ENCODE data around the gene TSHZ2.
"Not testable (repeated sequence)": the region's sequence is repeated elsewhere in the genome, so short reads cannot be mapped to it uniquely, and the experiment has no call there.

TSHZ2 gene

DNA sequence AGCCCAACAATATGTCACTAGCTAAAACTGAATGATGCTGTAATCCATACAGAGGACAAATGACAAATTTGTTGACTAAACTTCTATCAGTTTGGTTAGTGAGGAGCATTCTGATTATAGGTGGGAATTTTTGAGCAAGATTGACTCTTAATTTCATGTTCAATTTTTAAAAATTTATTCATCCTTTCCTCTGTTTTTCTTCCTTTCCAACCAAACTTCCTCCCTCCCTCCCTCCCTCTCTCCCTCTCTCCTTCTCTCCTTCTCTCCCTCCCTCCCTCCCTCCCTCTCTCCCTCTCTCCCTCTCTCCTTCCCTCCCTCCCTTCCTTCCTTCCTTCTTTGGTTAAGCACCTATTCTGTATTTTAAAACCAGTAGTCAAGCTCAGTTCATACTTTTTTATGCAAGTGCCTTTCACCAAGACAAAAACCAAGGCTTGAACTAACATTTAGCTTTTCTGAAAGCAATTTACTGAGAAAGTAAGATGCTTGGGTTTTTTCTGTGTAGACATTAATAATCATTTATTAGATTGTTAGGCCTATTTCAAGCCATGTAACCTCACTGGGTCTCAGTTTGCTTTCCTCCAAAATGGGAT lies 112.3 kb downstream of the TSHZ2 start:
- Histone ChIP-seq H3K4me1 (ENCODE audit: control insufficient read depth, insufficient read depth, low read length) (peaks cover 2% of the 10 kb centered on the region), H3K27me3 (ENCODE audit: control insufficient read depth in 1 of 2, insufficient read depth in 2 of 2, low read length in 2 of 2) (no peaks in the 10 kb centered on the region), H3K4me3 (ENCODE audit: low read length in 2 of 2) (no peak overlapping the region), H3K27ac (ENCODE audit: low read length) (no peak overlapping the region), H3K36me3 (ENCODE audit: control insufficient read depth in 2 of 2, insufficient read depth in 2 of 2, low read length in 2 of 2) (no peaks in the 10 kb centered on the region), H3K9ac (ENCODE audit: low read length in 2 of 2) (no peak overlapping the region), H3K9me3 (ENCODE audit: control insufficient read depth in 2 of 2, low read length in 2 of 2) (no peaks in the 10 kb centered on the region)

DNA sequence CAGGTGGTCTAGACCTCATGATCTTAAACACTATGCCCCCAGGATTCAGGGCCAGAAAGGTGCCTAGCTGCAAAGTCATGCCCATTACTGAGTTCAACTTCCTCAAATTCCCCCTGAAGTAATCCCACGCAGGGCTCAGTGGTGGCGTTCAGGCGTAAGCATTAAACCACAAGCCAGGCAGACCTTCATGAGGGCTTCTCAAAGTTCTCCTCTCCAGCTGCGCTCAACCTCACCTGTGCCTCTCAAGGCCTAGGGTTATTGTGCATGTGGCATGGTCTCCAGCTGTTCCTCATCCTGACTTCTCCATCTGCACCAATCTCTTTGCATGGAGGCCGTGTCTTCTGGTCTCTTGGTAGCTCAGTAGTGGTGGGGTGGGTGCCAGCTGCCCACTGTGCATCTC lies 113.6 kb downstream of the TSHZ2 start:
- Histone ChIP-seq H3K36me3 (ENCODE audit: control insufficient read depth in 2 of 2, insufficient read depth in 2 of 2, low read length in 2 of 2) (no peaks in the 10 kb centered on the region), H3K27ac (ENCODE audit: low read length) (no peak overlapping the region), H3K4me1 (ENCODE audit: control insufficient read depth, insufficient read depth, low read length) (peaks cover 2% of the 10 kb centered on the region), H3K27me3 (ENCODE audit: control insufficient read depth in 1 of 2, insufficient read depth in 2 of 2, low read length in 2 of 2) (no peaks in the 10 kb centered on the region), H3K4me3 (ENCODE audit: low read length in 2 of 2) (no peak overlapping the region), H3K9me3 (ENCODE audit: control insufficient read depth in 2 of 2, low read length in 2 of 2) (no peaks in the 10 kb centered on the region), H3K9ac (ENCODE audit: low read length in 2 of 2) (no peak overlapping the region)

- no peak overlapping the region for H3K9ac ChIP-seq (ENCODE audit: low read length in 2 of 2)
- no peaks in the 10 kb centered on the region for H3K27me3 ChIP-seq (ENCODE audit: control insufficient read depth in 1 of 2, insufficient read depth in 2 of 2, low read length in 2 of 2)
- H3K4me1 ChIP-seq (ENCODE audit: control insufficient read depth, insufficient read depth, low read length), result peaks cover 2% of the 10 kb centered on the region
- no peaks in the 10 kb centered on the region for H3K9me3 ChIP-seq (ENCODE audit: control insufficient read depth in 2 of 2, low read length in 2 of 2)
- no peak overlapping the region for H3K4me3 ChIP-seq (ENCODE audit: low read length in 2 of 2)
- no peak overlapping the region for H3K27ac ChIP-seq (ENCODE audit: low read length)
- no peaks in the 10 kb centered on the region for H3K36me3 ChIP-seq (ENCODE audit: control insufficient read depth in 2 of 2, insufficient read depth in 2 of 2, low read length in 2 of 2)
Observed at GRCh38 chr20:53087037-53087777, 115.0 kb downstream of the TSHZ2 start.

GRCh38 chr20:53088786-53089185 lies 116.6 kb downstream of the TSHZ2 start:
- H3K4me1 ChIP-seq (ENCODE audit: control insufficient read depth, insufficient read depth, low read length), result peaks cover 2% of the 10 kb centered on the region
- no peaks in the 10 kb centered on the region for H3K9me3 ChIP-seq (ENCODE audit: control insufficient read depth in 2 of 2, low read length in 2 of 2)
- no peak overlapping the region for H3K4me3 ChIP-seq (ENCODE audit: low read length in 2 of 2)
- H3K36me3 ChIP-seq (ENCODE audit: control insufficient read depth in 2 of 2, insufficient read depth in 2 of 2, low read length in 2 of 2), result no peaks in the 10 kb centered on the region
- H3K9ac ChIP-seq (ENCODE audit: low read length in 2 of 2), result no peak overlapping the region
- no peak overlapping the region for H3K27ac ChIP-seq (ENCODE audit: low read length)
- H3K27me3 ChIP-seq (ENCODE audit: control insufficient read depth in 1 of 2, insufficient read depth in 2 of 2, low read length in 2 of 2), result no peaks in the 10 kb centered on the region

DNA sequence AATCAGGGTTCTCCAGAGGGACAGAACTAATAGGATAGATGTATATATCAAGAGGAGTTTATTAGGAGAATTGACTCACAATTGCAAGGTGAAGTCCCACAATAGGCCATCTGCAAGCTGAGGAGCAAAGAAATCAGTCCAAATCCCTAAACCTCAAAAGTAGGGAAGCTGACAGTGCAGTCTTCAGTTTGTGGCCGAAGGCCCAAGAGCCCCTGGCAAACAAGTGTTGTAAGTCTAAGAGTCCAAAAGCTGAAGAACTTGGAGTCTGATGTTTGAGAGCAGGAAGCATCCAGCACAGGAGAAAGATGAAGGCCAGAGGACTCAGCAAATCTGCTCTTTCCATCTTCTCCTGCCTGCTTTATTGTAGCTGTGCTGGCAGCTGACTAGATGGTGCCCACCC lies 117.7 kb downstream of the TSHZ2 start:
- H3K4me1 ChIP-seq (ENCODE audit: control insufficient read depth, insufficient read depth, low read length); H3K4me3 ChIP-seq (ENCODE audit: low read length in 2 of 2); H3K9me3 ChIP-seq (ENCODE audit: control insufficient read depth in 2 of 2, low read length in 2 of 2); H3K9ac ChIP-seq (ENCODE audit: low read length in 2 of 2); H3K27ac ChIP-seq (ENCODE audit: low read length); H3K36me3 ChIP-seq (ENCODE audit: control insufficient read depth in 2 of 2, insufficient read depth in 2 of 2, low read length in 2 of 2); H3K27me3 ChIP-seq (ENCODE audit: control insufficient read depth in 1 of 2, insufficient read depth in 2 of 2, low read length in 2 of 2): not testable (repeated sequence)

DNA sequence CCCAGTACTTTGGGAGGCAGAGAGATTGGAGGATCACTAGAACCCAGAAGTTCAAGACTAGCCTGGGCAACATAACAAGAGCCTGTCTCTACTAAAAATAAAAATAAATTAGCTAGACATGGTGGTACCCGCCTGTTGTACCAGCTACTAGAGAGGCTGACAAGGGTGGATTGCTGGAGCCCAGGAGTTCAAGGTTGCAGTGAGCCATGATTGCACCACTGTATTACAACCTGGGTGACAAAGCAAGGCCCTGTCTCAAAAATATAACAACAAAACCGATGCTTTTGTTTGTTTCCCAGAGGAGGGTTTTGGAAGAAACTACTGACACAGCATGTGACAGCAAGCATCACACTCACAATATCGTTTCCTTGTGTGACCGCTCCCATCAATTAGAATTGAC lies 119.6 kb downstream of the TSHZ2 start:
- Histone ChIP-seq H3K27me3 (ENCODE audit: control insufficient read depth in 1 of 2, insufficient read depth in 2 of 2, low read length in 2 of 2) (no peaks in the 10 kb centered on the region), H3K27ac (ENCODE audit: low read length) (no peak overlapping the region), H3K4me3 (ENCODE audit: low read length in 2 of 2) (no peak overlapping the region), H3K36me3 (ENCODE audit: control insufficient read depth in 2 of 2, insufficient read depth in 2 of 2, low read length in 2 of 2) (no peaks in the 10 kb centered on the region), H3K9ac (ENCODE audit: low read length in 2 of 2) (no peak overlapping the region), H3K4me1 (ENCODE audit: control insufficient read depth, insufficient read depth, low read length) (peaks cover under 1% of the 10 kb centered on the region), H3K9me3 (ENCODE audit: control insufficient read depth in 2 of 2, low read length in 2 of 2) (no peaks in the 10 kb centered on the region)

DNA sequence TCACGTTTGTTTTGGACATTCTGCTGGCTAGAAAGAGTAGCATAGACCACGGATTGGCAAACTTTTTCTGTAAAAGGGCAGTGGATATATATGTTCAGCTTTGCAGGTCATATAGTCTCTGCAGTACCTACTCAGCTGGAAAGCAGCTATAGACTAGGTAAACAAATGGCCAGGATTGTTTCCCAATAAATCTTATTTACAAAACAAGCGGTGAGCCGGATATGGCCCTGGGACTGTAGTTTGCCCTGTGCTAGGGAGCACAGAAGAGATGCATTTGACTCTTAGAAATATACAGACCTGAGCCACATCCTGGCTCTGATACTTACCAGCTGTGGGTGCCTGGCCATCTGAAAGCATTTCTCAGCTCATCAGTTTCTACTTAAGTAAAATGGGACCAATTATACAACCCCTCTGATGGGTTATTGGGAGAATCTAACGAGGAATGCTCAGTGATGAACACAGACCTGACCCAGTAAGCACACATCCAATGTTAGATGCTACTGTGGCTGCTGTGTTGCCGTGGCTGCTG lies 120.7 kb downstream of the TSHZ2 start:
- H3K9me3 ChIP-seq (ENCODE audit: control insufficient read depth in 2 of 2, low read length in 2 of 2), result no peaks in the 10 kb centered on the region
- no peak overlapping the region for H3K4me3 ChIP-seq (ENCODE audit: low read length in 2 of 2)
- H3K36me3 ChIP-seq (ENCODE audit: control insufficient read depth in 2 of 2, insufficient read depth in 2 of 2, low read length in 2 of 2), result no peaks in the 10 kb centered on the region
- H3K9ac ChIP-seq (ENCODE audit: low read length in 2 of 2), result no peak overlapping the region
- H3K4me1 ChIP-seq (ENCODE audit: control insufficient read depth, insufficient read depth, low read length), result no peaks in the 10 kb centered on the region
- no peak overlapping the region for H3K27ac ChIP-seq (ENCODE audit: low read length)
- no peaks in the 10 kb centered on the region for H3K27me3 ChIP-seq (ENCODE audit: control insufficient read depth in 1 of 2, insufficient read depth in 2 of 2, low read length in 2 of 2)

DNA sequence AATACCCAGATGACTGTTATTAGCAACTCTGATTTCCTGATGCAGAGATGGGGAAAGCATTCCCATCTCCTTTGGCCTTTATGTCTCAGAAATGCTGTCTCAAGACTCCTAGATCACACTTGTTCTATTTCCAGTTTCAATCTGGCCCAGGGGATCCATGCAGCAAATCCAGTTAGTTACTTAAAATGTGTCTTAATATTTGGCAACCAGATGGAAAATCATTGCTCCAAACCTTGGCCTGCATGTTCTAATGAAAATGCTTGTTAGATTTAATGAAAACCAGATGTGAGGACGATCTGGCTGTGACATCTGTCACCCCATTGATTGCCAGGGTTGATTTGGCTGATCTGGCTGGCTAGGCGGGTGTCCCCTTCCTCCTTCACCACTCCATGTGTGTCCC lies 125.2 kb downstream of the TSHZ2 start:
- no peaks in the 10 kb centered on the region for H3K27me3 ChIP-seq (ENCODE audit: control insufficient read depth in 1 of 2, insufficient read depth in 2 of 2, low read length in 2 of 2)
- H3K4me3 ChIP-seq (ENCODE audit: low read length in 2 of 2), result no peak overlapping the region
- H3K27ac ChIP-seq (ENCODE audit: low read length), result no peak overlapping the region
- no peaks in the 10 kb centered on the region for H3K36me3 ChIP-seq (ENCODE audit: control insufficient read depth in 2 of 2, insufficient read depth in 2 of 2, low read length in 2 of 2)
- H3K9ac ChIP-seq (ENCODE audit: low read length in 2 of 2), result no peak overlapping the region
- H3K9me3 ChIP-seq (ENCODE audit: control insufficient read depth in 2 of 2, low read length in 2 of 2), result no peaks in the 10 kb centered on the region
- H3K4me1 ChIP-seq (ENCODE audit: control insufficient read depth, insufficient read depth, low read length), result peaks cover 12% of the 10 kb centered on the region

DNA sequence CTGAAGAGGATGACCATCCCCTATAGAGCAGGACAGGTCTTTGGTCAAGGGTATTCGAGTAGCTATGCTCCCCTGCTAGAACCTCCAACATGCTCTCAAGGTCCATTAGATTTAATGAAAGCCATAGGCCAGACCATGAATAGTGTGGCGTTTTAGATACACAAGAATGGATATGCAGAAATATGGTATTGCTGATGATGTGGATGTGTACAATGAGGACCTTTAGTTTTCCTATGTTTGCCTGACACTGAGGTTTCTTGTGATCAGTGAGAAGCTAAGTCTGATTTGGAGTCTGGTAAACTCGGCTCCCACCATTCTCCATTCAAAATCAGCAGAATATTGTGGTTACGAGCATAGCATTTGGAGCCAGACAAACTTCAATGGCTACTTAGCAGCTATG lies 125.6 kb downstream of the TSHZ2 start:
- no peaks in the 10 kb centered on the region for H3K36me3 ChIP-seq (ENCODE audit: control insufficient read depth in 2 of 2, insufficient read depth in 2 of 2, low read length in 2 of 2)
- H3K27me3 ChIP-seq (ENCODE audit: control insufficient read depth in 1 of 2, insufficient read depth in 2 of 2, low read length in 2 of 2), result no peaks in the 10 kb centered on the region
- no peaks in the 10 kb centered on the region for H3K9me3 ChIP-seq (ENCODE audit: control insufficient read depth in 2 of 2, low read length in 2 of 2)
- H3K27ac ChIP-seq (ENCODE audit: low read length), result no peak overlapping the region
- no peak overlapping the region for H3K4me3 ChIP-seq (ENCODE audit: low read length in 2 of 2)
- H3K4me1 ChIP-seq (ENCODE audit: control insufficient read depth, insufficient read depth, low read length), result peaks cover 12% of the 10 kb centered on the region
- no peak overlapping the region for H3K9ac ChIP-seq (ENCODE audit: low read length in 2 of 2)

DNA sequence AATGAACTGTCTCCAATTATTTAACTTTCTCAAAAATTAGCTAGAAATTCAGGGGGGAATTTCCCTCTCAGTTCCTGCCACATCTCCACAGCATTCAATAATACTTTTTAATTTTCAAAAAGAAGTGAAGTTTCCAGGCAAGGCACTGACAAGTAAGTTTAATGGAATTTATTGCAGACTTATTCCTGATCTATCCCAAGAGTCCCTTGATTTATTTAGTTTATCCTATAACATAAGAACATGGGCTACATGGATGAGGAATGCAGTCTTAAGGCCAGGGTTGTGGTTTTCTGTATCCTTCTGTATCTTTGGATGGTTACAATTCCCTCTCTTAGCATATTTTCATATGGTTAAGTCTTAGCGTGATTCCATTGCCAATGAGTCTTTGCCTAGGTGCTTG lies 126.5 kb downstream of the TSHZ2 start:
- no peak overlapping the region for H3K9ac ChIP-seq (ENCODE audit: low read length in 2 of 2)
- no peak overlapping the region for H3K4me3 ChIP-seq (ENCODE audit: low read length in 2 of 2)
- no peaks in the 10 kb centered on the region for H3K36me3 ChIP-seq (ENCODE audit: control insufficient read depth in 2 of 2, insufficient read depth in 2 of 2, low read length in 2 of 2)
- H3K9me3 ChIP-seq (ENCODE audit: control insufficient read depth in 2 of 2, low read length in 2 of 2), result no peaks in the 10 kb centered on the region
- no peaks in the 10 kb centered on the region for H3K27me3 ChIP-seq (ENCODE audit: control insufficient read depth in 1 of 2, insufficient read depth in 2 of 2, low read length in 2 of 2)
- H3K4me1 ChIP-seq (ENCODE audit: control insufficient read depth, insufficient read depth, low read length), result peaks cover 12% of the 10 kb centered on the region
- no peak overlapping the region for H3K27ac ChIP-seq (ENCODE audit: low read length)

GRCh38 chr20:53099856-53100255 lies 127.7 kb downstream of the TSHZ2 start:
- Histone ChIP-seq H3K9me3 (ENCODE audit: control insufficient read depth in 2 of 2, low read length in 2 of 2) (no peaks in the 10 kb centered on the region), H3K4me1 (ENCODE audit: control insufficient read depth, insufficient read depth, low read length) (peaks cover 12% of the 10 kb centered on the region), H3K36me3 (ENCODE audit: control insufficient read depth in 2 of 2, insufficient read depth in 2 of 2, low read length in 2 of 2) (no peaks in the 10 kb centered on the region), H3K4me3 (ENCODE audit: low read length in 2 of 2) (no peak overlapping the region), H3K27me3 (ENCODE audit: control insufficient read depth in 1 of 2, insufficient read depth in 2 of 2, low read length in 2 of 2) (no peaks in the 10 kb centered on the region), H3K9ac (ENCODE audit: low read length in 2 of 2) (no peak overlapping the region), H3K27ac (ENCODE audit: low read length) (no peak overlapping the region)
